GM12872 (cell line): ENCODE results near the gene EMC6.

ENCODE experiments used
- TF ChIP-seq, protein P1 (sequence below): IDR thresholded peaks from 3 replicates; pipeline ENCODE4 v1.5.1; 2011; ENCODE audit warnings: low read depth, mild to moderate bottlenecking, low read length, moderate library complexity; ENCODE audit not compliant: insufficient read depth

Gene EMC6

DNA sequence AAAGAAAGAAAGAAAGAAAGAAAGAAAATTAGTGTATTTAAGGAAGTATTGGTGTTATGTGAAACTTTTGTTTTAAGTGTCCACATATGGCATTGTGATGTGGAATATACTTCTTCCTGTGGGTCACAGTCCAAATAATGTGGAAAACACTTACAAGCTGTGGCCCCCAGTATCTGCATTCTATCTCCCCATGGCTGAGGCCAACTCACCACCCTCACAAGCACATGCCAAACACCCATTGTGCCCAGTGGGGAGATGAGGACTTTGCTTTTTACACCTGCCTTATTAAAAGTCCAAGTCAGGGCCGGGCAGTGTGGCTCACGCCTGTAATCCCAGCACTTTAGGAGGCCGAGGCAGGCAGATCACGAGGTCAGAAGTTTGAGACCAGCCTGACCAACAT lies 31.3 kb downstream of the EMC6 start:
- TF ChIP-seq, protein P1, sequence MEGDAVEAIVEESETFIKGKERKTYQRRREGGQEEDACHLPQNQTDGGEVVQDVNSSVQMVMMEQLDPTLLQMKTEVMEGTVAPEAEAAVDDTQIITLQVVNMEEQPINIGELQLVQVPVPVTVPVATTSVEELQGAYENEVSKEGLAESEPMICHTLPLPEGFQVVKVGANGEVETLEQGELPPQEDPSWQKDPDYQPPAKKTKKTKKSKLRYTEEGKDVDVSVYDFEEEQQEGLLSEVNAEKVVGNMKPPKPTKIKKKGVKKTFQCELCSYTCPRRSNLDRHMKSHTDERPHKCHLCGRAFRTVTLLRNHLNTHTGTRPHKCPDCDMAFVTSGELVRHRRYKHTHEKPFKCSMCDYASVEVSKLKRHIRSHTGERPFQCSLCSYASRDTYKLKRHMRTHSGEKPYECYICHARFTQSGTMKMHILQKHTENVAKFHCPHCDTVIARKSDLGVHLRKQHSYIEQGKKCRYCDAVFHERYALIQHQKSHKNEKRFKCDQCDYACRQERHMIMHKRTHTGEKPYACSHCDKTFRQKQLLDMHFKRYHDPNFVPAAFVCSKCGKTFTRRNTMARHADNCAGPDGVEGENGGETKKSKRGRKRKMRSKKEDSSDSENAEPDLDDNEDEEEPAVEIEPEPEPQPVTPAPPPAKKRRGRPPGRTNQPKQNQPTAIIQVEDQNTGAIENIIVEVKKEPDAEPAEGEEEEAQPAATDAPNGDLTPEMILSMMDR: no peak

DNA sequence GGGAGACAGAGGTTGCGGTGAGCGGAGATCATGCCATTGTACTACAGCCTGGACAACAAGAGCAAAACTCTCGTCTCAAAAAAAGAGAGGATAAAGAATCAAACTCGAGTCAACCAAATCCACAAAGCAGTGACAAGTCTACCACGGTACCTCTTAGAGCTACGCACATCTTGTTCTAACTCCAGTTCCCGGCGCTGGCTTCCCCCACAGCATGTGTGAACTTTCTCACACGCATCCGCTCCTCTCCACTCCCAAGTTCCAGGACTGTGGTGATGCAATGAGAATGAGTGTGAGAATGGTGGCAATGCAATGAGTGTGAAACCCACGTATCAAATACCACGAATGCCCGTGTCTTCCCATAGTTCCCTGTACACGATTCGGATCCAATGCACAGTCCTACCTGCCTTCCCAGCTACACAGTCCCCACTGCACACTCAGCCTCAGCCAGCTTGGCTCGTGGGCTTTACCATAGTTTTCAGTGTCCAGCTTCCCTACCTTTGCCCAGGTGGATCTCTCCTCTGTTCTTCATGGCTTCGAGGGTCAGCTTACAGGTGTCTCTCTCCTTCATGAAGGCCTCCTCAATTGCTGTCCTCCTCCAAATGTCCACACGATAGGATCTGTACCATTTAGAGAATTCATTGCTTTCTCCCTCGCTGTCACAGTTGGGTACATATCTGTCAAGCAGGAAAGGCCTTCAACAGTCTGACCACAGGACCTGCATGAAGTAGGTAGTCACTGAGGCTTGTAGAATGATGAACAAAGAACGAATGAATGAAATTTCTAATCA lies 36.5 kb downstream of the EMC6 start:
- TF ChIP-seq, protein P1: no peak

DNA sequence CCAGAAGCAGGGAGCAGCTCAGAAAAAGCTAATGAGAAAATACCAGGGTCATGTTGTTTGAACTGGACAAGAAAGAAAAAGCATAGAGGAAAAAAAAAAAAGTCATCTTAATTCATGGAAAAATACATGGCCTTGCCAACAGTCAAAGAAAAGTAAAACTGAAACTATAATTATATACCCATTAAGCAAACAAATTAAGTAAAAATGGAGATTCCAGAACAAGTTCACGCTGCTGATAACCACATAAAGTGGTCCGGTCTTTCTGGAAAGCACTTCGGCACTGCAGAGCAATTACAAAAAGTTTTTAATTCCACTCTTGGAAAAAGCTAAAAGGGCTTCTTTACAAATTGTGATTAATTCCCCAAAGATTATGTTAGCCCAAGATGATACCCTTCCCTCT lies 39.8 kb downstream of the EMC6 start:
- TF ChIP-seq, protein P1: no peak

DNA sequence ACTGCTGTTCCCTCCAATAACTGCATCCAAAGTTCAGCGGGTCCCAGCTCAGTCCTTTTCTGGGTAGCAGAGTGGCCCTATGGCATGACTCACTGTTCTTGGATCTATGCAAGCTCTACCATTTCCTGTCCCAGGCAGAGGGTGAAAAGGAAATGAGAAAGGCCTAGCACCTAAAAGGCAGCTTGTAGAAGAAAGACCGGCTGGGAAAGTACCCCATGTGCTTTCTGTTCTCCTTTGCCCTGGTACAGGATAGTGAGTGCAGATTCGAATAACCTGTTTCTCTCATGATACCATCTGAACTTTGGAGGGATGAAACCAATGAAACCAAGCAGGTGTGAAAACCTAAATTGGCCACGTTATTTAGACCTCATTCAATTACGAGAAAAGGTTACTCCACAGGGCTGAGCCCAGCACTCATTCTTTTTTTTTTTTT lies 42.4 kb downstream of the EMC6 start:
- TF ChIP-seq, protein P1: no peak

DNA sequence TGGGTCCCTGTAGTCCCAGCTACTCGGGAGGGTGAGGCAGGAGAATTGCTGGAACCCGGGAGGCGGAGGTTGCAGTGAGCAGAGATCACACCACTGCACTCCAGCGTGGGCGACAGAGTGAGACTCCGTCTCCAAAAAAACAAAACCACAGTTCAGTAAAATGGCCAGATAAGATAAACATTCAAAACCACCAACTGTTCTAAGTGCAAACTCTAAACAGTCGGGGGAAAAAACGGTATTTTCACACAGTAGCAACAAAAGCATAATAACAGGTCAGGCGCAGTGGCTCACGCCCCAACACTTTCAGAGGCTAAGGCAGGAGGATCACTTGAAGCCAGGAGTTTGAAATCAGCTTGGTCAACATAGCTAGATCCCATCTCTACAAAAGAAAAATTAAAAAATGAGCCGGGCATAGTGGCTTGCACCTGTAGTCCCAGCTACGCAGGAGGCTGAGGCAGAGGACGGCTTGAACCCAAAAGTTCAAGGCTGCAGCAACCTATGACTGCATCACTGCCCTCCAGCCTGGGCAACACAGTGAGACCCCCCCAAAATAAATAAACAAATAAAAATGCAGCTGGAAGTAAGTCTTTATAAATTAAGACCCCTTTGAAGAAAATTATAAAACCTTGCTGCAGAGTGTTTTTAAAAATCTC lies 44.3 kb downstream of the EMC6 start:
- TF ChIP-seq, protein P1: no peak

DNA sequence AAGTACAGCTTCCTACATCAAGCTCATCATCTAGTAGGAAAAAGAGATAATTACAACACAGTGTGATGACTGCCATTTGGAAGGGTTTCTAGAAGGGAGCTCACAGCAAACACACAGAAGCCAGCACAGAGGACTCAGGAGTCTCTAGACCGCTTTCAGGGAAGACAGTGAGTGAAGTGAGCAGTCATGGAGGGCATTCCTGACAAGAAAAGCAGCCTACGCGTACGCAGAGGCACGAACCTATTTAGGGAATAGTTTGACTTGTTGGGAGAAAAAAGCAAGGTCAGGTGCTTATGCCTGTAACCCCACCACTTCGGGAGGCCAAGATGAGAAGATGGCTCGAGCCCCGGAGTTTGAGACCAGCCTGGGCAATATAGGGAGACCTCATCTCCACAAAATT lies 46.7 kb downstream of the EMC6 start:
- TF ChIP-seq, protein P1: no peak

DNA sequence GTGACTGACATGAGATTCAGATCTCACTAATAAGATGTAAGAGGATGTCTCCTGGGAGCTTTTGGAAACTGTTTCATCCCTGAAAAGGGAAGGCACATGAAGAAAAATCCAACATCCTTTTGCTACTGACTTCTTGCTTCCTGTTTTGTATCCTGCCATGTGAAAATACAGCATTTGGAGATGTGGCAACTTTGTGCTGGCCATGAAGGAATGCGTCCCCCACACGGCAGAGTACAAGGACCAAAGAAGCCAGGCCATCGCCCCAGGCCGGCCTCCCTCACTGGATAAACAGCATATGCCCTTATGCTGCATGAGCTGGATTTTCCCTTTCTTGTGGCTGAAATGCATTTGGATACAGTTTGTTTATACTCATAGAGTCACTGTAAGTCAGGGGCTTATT lies 49.6 kb downstream of the EMC6 start:
- TF ChIP-seq, protein P1: no peak
